ENCODE measurements around the gene NEGR1. TPM values are rescaled to one million over a fixed set of nuclear protein-coding genes. Genes with fewer than 3 reads are reported as not detected.

Gene NEGR1
- total RNA-seq, 2 experiments from 2014 or later, result not detected

GRCh38 chr1:71770121-71770520, 512.2 kb downstream of the NEGR1 start:
- Mint-ChIP-seq H3K27ac (no peak overlapping the region), H3K9me3 (peaks cover 5% of the 10 kb centered on the region), H3K4me3 (no peak overlapping the region), H3K36me3 (no peaks in the 10 kb centered on the region), H3K27me3 (no peaks in the 10 kb centered on the region), H3K4me1 (no peaks in the 10 kb centered on the region)
- DNase-seq, result no peak

GRCh38 chr1:71766748-71767147, 515.6 kb downstream of the NEGR1 start:
- no peaks in the 10 kb centered on the region for H3K36me3 Mint-ChIP-seq
- DNase-seq, result no peak
- peaks cover 5% of the 10 kb centered on the region for H3K9me3 Mint-ChIP-seq
- no peaks in the 10 kb centered on the region for H3K27me3 Mint-ChIP-seq
- H3K4me3 Mint-ChIP-seq, result no peak overlapping the region
- H3K27ac Mint-ChIP-seq, result no peak overlapping the region
- no peaks in the 10 kb centered on the region for H3K4me1 Mint-ChIP-seq

- Mint-ChIP-seq H3K27me3 (no peaks in the 10 kb centered on the region), H3K4me1 (no peaks in the 10 kb centered on the region), H3K27ac (no peak overlapping the region), H3K36me3 (no peaks in the 10 kb centered on the region), H3K9me3 (peaks cover 3% of the 10 kb centered on the region), H3K4me3 (no peak overlapping the region)
- no peak for DNase-seq
Observed at GRCh38 chr1:71762514-71763255, 519.7 kb downstream of the NEGR1 start.

GRCh38 chr1:71755441-71755840, 526.9 kb downstream of the NEGR1 start:
- Mint-ChIP-seq H3K36me3 (no peaks in the 10 kb centered on the region), H3K4me3 (no peak overlapping the region), H3K27me3 (no peaks in the 10 kb centered on the region), H3K4me1 (no peaks in the 10 kb centered on the region), H3K9me3 (no peaks in the 10 kb centered on the region), H3K27ac (no peak overlapping the region)
- DNase-seq, result no peak

GRCh38 chr1:71753746-71754145, 528.6 kb downstream of the NEGR1 start:
- no peak for DNase-seq
- H3K4me3 Mint-ChIP-seq, result no peak overlapping the region
- H3K4me1 Mint-ChIP-seq, result no peaks in the 10 kb centered on the region
- no peaks in the 10 kb centered on the region for H3K27me3 Mint-ChIP-seq
- H3K27ac Mint-ChIP-seq, result no peak overlapping the region
- H3K9me3 Mint-ChIP-seq, result peaks cover 2% of the 10 kb centered on the region
- no peaks in the 10 kb centered on the region for H3K36me3 Mint-ChIP-seq

GRCh38 chr1:71745326-71745725, 537.0 kb downstream of the NEGR1 start:
- no peak for DNase-seq
- H3K4me1 Mint-ChIP-seq, result no peaks in the 10 kb centered on the region
- no peaks in the 10 kb centered on the region for H3K27me3 Mint-ChIP-seq
- H3K9me3 Mint-ChIP-seq, result peaks cover 2% of the 10 kb centered on the region
- H3K27ac Mint-ChIP-seq, result no peak overlapping the region
- no peaks in the 10 kb centered on the region for H3K36me3 Mint-ChIP-seq
- no peak overlapping the region for H3K4me3 Mint-ChIP-seq

GRCh38 chr1:71743862-71744261, 538.5 kb downstream of the NEGR1 start:
- no peaks in the 10 kb centered on the region for H3K4me1 Mint-ChIP-seq
- H3K4me3 Mint-ChIP-seq, result no peak overlapping the region

GRCh38 chr1:71738910-71739309, 543.4 kb downstream of the NEGR1 start:
- Mint-ChIP-seq H3K27ac (no peak overlapping the region), H3K9me3 (no peaks in the 10 kb centered on the region), H3K27me3 (no peaks in the 10 kb centered on the region), H3K4me3 (no peak overlapping the region), H3K36me3 (no peaks in the 10 kb centered on the region), H3K4me1 (no peaks in the 10 kb centered on the region)
- DNase-seq, result no peak

More at GRCh38 chr1:71743862-71744261, 538.5 kb downstream of the NEGR1 start:
- no peak for DNase-seq
- Mint-ChIP-seq H3K27me3 (no peaks in the 10 kb centered on the region), H3K9me3 (no peaks in the 10 kb centered on the region), H3K27ac (no peak overlapping the region), H3K36me3 (no peaks in the 10 kb centered on the region)

GRCh38 chr1:71738256-71738655, 544.1 kb downstream of the NEGR1 start:
- H3K27ac Mint-ChIP-seq, result no peak overlapping the region
- peaks cover under 1% of the 10 kb centered on the region for H3K27me3 Mint-ChIP-seq
- H3K9me3 Mint-ChIP-seq, result no peaks in the 10 kb centered on the region
- H3K4me3 Mint-ChIP-seq, result no peak overlapping the region
- no peaks in the 10 kb centered on the region for H3K36me3 Mint-ChIP-seq
- no peak for DNase-seq
- no peaks in the 10 kb centered on the region for H3K4me1 Mint-ChIP-seq

- H3K4me3 Mint-ChIP-seq, result no peak overlapping the region
- H3K4me1 Mint-ChIP-seq, result no peaks in the 10 kb centered on the region
- DNase-seq, result no peak
- H3K36me3 Mint-ChIP-seq, result no peaks in the 10 kb centered on the region
- H3K9me3 Mint-ChIP-seq, result no peaks in the 10 kb centered on the region
- peaks cover 5% of the 10 kb centered on the region for H3K27me3 Mint-ChIP-seq
- no peak overlapping the region for H3K27ac Mint-ChIP-seq
Observed at GRCh38 chr1:71737768-71738167, 544.6 kb downstream of the NEGR1 start.

GRCh38 chr1:71733121-71733520, 549.2 kb downstream of the NEGR1 start:
- no peak overlapping the region for H3K27ac Mint-ChIP-seq
- no peak for DNase-seq
- no peak overlapping the region for H3K4me3 Mint-ChIP-seq
- H3K27me3 Mint-ChIP-seq, result peaks cover 5% of the 10 kb centered on the region
- H3K36me3 Mint-ChIP-seq, result no peaks in the 10 kb centered on the region
- no peaks in the 10 kb centered on the region for H3K9me3 Mint-ChIP-seq
- no peaks in the 10 kb centered on the region for H3K4me1 Mint-ChIP-seq

GRCh38 chr1:71721532-71721931, 560.8 kb downstream of the NEGR1 start:
- no peaks in the 10 kb centered on the region for H3K4me1 Mint-ChIP-seq
- peaks cover 2% of the 10 kb centered on the region for H3K9me3 Mint-ChIP-seq
- H3K27ac Mint-ChIP-seq, result no peak overlapping the region
- H3K36me3 Mint-ChIP-seq, result no peaks in the 10 kb centered on the region
- H3K27me3 Mint-ChIP-seq, result no peaks in the 10 kb centered on the region
- H3K4me3 Mint-ChIP-seq, result no peak overlapping the region
- no peak for DNase-seq

- H3K4me3 Mint-ChIP-seq, result no peak overlapping the region
- no peaks in the 10 kb centered on the region for H3K4me1 Mint-ChIP-seq
- no peak overlapping the region for H3K27ac Mint-ChIP-seq
- H3K36me3 Mint-ChIP-seq, result no peaks in the 10 kb centered on the region
- DNase-seq, result no peak
- no peaks in the 10 kb centered on the region for H3K27me3 Mint-ChIP-seq
- peaks cover 9% of the 10 kb centered on the region for H3K9me3 Mint-ChIP-seq
Observed at GRCh38 chr1:71719330-71719729, 563.0 kb downstream of the NEGR1 start.

GRCh38 chr1:71717186-71717585, 565.2 kb downstream of the NEGR1 start:
- no peaks in the 10 kb centered on the region for H3K27me3 Mint-ChIP-seq
- no peak overlapping the region for H3K4me3 Mint-ChIP-seq
- H3K27ac Mint-ChIP-seq, result no peak overlapping the region
- H3K9me3 Mint-ChIP-seq, result peaks cover 14% of the 10 kb centered on the region
- H3K4me1 Mint-ChIP-seq, result no peaks in the 10 kb centered on the region
- no peak for DNase-seq
- no peaks in the 10 kb centered on the region for H3K36me3 Mint-ChIP-seq

GRCh38 chr1:71711456-71711855, 570.9 kb downstream of the NEGR1 start:
- no peaks in the 10 kb centered on the region for H3K27me3 Mint-ChIP-seq
- peaks cover 14% of the 10 kb centered on the region for H3K9me3 Mint-ChIP-seq
- no peaks in the 10 kb centered on the region for H3K4me1 Mint-ChIP-seq
- DNase-seq, result no peak
- H3K27ac Mint-ChIP-seq, result no peak overlapping the region
- no peak overlapping the region for H3K4me3 Mint-ChIP-seq
- no peaks in the 10 kb centered on the region for H3K36me3 Mint-ChIP-seq

- H3K9me3 Mint-ChIP-seq, result peaks cover 10% of the 10 kb centered on the region
- no peak overlapping the region for H3K27ac Mint-ChIP-seq
- H3K4me3 Mint-ChIP-seq, result no peak overlapping the region
- H3K4me1 Mint-ChIP-seq, result no peaks in the 10 kb centered on the region
- H3K27me3 Mint-ChIP-seq, result no peaks in the 10 kb centered on the region
- no peak for DNase-seq
- H3K36me3 Mint-ChIP-seq, result peaks cover 3% of the 10 kb centered on the region
Observed at GRCh38 chr1:71706029-71706671, 576.2 kb downstream of the NEGR1 start.
